NOMO-1 treated with DMSO at 0.1 percent for 48 hours (cell line): Measurements from ENCODE around the gene SPOCD1.

Experiments used
- DNase-seq: peaks from one replicate; lab custom pipeline; 2025; ENCODE audit not compliant: unreplicated experiment; lab: John Stamatoyannopoulos, UW

Gene SPOCD1

DNA sequence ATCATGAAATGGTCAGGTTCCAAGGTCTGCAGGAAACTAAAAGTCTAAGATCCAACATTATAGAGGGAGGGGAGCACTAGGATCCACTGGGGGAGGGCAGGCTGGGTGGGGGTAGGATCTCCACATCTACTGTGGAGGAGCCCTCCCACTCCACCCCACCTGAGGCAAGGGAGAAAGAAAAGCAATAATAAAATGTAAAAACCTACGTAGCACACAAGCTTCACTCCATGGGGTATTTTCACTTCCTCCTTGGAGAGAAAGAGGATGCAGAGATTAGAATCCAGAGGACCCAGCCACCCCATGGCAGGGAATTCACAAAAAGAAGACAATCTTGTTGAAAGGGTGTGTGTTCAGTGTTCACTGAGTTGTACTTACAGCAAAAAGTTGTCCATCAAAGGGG, 14.4 kb downstream of the SPOCD1 start:
- DNase-seq, result peak; percentile 68

DNA sequence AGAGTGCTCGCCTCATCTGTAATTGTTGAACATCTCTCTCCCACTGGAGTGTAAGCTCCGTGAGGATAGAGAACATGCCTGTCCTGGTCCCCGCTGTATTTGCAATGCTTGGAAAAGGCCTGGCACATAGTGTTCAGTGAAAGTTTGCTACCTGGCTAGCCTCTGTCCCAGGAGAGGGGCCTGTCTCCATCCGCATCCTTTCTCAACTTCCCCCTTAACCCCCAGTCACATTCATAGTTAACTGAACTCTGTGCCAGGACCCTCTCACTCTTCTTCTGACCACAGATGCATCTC, 15.2 kb downstream of the SPOCD1 start:
- DNase-seq, result no peak

DNA sequence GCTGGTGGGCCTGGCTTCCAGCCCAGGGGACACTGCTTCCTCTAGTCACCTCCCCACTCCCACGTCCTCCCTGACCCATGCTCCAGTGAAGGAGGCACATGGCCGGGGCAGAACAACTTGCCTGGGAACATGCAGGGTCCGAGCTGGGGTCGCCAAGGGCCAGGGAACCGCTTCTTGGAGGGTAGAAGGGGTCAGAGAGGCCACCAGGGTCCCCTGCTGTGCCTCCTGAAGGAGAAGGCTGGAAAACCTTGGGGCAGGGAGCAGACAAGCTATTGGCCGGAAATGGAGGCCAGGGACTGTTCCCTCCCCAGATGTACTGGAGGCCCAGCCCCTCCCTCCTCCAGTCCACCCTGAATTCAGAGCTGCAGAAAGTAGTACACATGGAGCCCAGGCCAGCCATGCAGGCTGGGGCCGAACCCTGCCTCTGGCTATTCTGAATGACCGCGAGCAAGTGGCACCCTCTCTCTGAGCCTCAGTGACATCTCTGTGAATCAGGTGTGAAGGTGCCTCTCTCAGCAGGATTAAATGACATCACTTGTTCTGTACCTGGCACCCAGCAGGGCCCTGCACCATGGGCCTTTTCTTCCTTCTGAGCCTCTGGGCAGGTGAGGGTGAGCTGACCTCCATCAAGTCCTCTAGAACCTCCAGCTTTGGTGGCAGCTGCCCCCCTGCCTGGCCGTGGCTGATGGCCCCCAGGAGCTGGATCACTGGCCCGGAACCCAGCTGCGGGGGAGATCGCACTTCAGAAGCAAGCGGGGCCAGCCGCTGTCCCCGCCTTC, 15.7 kb downstream of the SPOCD1 start:
- DNase-seq, result no peak

DNA sequence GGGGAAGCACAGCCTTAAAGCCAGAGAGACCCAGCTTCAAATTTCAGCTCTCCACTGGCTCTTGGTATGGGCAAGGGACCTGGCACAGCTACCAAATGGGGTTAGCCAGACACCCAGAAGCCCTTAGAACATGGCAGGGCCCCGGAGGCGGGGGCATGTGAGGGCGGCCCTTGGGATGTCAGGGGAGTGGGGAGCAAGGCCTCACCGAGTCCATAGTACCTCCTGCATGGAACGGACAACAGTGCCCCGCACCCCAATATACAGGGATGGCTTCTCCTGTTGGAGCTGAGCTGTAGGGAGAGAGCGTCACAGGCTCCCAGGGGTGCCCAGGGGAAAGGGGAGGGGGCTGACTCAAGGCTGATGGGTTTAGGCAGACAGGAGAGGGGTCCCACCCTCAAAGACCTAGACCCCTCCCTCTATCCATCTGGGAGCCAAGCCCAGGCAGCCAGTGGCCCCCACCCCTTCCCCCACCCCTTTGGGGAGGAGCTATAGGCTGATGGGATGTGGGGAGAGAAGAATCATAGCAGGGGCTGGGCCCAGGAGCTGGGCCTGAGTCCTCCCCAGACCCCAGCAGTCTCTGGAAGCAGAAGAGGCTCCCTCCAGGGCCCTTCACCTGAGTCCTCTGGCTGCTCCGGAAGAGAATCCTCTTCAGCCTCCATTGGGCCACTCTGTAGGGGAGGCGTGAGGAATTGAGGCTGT, 16.5 kb downstream of the SPOCD1 start:
- DNase-seq, result no peak

DNA sequence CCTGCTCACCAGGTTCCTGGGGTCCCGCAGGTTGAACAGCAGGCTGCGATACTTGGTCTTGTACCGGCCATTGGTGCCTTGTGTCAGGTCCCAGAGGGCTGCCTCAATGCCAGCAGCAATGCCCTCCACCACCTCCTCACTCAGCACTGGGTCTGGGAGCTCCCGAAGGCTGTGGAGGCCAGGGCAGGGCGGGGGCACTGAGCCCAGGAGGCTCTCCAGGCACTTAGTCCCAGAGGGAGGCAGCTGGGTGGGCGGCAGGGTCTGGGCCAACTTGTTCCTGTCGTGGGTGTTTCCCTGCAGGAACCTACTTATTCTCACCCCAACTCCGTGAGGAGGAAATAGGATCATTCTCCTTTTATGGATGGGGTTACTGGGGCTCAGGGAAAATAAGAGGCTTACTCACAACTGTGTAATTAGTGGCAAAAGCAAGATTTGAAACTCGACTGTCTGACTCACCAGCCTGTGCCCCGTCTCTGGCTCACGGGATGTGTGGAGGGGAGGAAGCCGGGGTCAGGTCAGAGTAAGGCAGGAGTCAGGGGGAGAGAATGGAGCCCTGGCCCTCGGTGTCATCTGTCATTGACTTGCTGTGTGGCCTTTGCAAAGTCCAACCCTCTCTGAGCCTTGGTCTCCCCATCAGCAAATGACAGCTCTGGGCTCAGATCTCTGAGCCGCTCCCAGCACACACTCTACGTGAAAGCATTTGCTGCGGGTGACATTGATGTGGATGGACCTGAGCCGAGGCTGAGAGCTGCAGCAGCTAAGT, 17.2 kb downstream of the SPOCD1 start:
- DNase-seq, result peak; percentile 32

DNA sequence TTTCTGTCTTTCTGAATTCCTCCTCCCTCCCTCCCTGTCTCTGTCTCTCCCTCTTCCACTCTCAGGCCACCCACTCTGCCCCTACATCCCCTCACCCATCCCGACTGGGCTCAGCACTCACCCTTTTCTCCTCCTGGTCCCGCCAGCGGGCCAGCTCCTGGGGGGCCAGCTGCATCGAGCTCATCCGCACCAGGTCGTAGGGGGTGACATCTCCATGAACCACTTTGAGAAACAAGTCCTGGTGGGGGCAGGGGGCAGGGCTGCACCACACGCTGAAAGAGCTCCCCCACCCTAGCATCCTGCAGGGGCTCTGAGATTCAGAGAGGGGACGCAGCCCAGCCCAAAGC, 17.8 kb downstream of the SPOCD1 start:
- DNase-seq, result no peak

DNA sequence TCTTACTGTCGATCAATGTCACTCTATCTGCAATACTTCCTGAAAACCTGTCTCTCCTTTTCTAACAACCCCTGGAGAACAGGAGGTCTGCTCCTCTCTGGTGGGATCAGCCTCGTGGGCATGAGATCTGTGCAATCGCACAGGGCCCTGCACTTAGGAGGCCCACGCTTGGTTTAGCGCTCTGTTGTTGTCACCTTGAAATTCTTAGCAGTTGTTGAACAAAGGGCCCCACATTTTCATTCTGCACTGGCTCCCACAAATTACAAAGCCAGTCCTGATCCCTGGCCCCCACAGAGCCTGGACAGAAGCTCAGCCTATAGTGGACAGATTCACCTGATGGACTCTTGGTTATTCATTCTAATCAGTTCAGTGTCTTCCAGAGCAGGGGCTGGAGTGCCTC, 18.6 kb downstream of the SPOCD1 start:
- DNase-seq, result no peak

DNA sequence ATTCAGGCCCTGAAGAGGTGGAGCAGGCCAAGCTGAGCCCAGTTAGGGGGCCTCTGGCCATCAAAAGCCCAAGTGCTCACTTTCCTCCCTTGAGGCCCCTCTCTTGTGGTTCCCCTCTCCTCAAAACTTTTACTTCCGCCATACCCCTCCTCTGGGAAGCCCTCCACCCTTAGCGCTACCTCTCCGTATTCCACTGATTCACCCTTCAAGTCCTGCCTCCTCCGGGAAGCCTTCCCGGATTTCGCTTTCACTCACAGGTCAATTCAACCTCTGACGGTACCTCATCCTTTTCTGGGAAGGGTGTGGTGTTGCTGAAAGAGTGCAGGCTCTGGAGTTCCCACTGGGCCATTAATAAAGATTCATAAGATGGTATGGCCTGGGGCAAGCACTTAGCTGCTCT, 19.1 kb downstream of the SPOCD1 start:
- no peak for DNase-seq

DNA sequence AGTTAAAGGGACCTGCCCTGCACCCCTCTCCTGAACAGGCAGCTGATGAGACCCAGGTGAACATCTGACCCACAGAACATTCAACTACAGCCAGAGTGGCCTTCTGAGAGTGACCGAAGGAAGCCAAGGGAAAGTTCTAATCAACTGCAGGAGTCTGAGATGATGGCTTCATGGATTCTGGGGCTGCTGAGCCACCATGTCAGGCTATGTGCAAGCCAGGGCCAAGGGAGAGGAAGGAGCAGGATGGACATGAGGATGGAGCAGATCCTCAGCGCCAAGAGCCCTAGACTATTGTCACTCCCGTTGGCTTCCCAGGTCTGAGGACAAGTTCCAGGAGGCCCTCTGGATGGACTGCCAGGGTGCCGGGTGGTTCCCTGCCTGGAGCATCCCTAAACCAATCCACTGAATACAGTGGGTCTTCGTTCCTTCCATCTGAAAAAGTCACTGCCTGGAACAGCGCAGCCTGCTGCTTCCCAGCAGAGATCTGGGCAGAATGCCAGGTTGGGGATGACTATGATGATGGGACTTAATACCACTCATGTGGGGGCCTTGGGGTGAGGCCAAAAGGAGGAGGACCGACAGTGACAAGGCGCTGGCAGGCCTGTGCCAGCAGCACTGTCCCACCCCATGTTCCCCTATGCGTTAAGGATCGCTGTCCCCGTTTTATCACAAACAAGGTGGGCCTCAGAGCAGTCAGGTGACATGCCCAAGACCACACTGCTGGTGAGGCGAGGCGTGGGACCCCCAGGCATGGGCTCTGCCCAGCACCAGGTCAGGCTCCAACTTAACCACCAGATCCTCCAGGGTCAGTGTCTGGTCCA, 19.8 kb downstream of the SPOCD1 start:
- no peak for DNase-seq

DNA sequence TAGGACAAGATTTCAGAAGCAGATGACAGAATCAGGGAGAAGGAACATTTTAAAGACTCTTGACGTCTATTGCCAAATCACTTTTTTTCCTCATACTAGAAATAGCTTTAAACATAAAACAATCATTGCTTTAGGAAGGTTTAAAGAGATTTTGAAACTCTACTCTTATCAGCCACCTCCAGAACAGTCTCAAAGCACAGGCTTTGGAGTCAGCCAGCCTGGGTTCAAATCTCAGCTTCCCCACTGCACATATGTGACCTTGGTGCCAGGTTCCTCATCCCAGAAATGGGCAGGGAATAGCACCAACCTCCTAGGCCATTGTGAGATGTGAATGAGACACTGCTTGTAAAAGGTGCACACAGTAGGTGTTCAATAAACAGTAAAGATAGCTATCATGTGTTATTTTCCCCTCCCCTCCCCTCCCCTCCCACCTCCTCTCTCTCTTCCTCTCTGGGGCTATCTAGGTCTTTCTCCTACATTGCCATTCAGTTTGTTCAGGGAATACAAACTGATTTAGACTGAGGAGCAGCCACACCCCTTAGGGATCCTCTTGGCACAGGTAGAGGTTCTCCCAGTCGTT, 20.6 kb downstream of the SPOCD1 start:
- no peak for DNase-seq

DNA sequence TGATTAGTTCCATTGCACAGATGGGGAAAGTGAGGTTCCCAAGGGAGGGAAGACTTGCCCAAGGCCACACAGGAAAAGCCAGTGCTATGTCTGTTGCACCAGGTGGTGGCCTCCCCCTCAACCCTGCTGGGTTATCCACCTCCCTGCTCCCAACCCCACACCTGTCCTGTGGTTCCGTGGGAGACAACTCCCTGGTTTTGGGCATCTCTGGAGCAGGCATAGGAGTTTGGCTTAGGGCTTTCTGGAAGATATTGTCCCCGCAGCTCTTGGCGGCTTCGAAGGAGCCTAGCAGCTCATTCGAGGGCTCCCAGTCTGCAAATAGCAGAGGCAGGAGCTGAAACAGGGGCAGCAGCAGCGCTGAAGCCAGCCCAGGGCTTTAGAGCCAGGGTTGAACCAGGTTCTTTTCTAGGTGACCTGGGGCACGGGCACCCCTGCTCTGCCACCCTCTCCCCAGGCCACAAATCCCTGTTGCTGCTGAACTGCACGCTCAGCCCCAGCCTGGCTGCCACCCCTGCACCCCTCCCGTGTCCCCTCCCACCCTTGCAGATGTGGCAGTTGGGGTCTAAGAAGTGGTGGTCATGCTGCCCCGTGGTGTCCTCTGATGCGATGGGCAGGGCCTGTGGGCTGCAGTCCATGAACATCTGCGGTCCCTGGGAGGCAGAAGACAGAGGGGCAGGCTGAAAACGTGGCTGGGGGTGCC, 22.1 kb downstream of the SPOCD1 start:
- DNase-seq, result no peak

DNA sequence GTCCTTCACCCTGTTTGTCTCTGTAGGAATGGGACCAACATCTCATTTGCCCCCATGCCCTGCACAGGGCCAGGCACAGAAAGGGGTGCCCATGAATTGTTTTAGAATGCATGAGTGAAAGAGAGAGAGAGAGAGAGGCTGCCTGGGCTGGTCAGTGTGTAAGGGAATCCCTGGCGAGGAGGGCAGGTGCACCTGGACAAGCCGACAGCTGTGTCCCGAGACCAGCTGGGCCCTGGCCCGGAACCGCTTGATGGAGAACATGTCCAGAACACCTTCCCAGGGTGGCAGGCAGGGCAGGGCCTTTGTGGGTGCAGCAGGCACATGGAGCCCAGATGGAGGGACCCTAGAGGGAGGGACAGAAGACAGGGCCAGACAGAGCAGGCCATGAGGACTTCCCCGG, 22.7 kb downstream of the SPOCD1 start:
- DNase-seq, result no peak

DNA sequence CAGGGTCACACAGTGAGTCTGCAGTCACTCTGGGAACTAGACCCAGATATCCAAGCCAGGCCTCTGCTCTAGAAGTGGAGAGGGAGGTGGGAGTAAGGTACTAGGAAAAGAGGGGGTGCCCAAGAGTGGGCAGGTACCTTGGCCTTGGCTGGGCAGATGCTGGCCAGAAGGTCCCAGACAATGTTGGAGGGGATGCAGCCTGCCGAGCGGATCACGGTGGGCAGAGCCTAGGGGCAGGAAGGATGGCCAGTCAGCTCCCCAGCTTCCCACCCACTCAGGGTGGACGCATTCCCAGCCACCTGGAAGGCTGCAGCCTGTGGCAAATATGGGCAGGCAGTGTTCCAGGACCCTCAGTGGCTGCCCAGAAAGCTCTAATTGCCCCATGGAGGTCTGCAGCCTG, 23.3 kb downstream of the SPOCD1 start:
- DNase-seq, result no peak

DNA sequence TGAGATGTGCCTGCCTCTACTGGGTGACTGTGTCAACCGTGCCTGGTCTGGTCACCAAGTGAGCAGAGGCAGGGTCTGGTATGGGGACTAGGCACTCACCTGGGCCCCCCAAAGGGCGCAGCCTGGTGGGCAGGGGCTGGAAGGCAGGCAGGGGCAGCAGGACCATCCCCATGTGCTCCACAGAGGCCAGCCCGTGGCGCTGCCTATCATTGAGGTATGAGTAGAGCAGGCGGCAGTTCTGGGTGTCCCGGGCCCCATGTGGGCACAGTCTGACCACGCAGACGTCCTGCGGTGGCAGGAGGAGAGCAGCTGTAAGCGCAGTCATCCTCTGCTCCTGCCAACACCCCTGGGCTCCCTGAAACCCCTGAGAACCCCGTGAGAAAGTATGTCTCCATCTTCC, 23.7 kb downstream of the SPOCD1 start:
- DNase-seq, result no peak

DNA sequence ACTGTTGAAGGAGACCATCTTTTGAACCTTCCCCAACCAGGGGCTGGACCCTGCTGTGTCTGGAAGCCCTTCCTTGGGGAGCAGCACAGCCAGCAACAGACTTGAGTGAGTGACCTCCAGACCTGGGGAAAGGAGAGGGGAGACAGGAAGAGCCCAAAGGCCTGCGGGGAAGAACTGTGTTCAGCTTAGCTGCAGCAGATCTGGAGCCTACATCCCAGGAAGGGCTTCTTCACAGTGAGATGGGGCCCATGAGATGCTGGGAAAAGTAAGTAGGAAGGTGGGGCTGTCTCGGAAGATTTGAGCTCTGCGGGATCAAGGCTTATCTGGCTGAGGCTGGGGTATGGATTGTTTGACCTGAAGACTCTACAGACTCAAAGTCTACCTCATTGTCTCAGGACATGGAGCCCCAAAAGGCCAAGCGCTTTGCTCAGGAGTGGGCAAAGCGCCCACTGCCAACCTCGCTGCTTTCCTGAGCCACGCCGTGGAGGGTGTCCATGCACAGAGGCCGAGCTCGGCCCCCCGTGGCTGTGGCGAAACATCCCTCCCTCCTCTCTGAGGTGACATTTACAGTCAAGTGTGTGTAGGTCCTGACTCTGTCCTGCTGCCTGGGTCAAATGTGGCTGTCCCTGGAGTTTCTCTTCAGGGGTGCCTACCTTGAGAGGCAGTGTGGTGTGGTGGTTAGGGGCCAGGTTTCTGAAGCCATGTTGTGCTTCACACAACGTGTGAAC, 24.5 kb downstream of the SPOCD1 start:
- no peak for DNase-seq

DNA sequence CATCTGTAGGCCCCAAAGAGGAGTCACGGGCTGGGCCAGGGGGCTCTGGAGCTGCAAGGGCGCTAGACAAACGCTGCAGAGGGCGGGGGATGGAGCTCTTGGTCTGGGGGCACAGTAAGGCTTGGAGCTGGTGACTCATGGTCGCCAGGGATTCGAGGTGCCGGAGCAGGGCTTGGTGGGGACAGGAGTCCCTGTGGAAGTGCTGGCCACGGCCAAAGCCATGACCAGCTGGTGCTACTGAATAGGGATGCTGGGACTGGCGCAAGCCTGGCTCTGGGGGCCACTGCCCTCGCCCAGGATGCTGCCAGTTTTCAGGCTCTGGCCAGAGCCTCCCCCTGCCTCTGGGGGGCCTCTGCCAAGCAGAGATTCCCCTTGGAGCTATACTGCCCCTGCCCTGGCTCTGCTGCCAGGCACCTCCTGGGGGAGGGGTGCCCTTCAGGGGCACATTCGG, 25.2 kb downstream of the SPOCD1 start:
- no peak for DNase-seq

DNA sequence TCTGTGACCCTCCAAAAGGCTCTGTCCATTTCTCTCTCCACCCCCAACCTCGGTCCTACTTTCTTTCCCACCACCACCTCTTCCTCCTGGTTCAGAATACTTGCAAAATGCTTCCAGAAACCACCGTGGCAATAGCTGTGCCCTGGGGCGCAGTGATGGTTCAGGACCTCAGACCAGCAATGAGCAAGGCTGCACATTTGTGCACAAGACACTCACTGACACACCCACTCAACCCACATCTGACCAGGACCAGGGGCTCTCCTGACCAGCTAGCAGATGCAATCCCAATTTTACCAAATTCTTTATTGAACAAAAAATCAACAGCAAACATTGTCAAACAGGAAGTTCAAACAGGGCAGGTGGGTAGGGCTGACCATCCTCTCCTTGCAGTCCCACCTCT, 25.7 kb downstream of the SPOCD1 start:
- no peak for DNase-seq

DNA sequence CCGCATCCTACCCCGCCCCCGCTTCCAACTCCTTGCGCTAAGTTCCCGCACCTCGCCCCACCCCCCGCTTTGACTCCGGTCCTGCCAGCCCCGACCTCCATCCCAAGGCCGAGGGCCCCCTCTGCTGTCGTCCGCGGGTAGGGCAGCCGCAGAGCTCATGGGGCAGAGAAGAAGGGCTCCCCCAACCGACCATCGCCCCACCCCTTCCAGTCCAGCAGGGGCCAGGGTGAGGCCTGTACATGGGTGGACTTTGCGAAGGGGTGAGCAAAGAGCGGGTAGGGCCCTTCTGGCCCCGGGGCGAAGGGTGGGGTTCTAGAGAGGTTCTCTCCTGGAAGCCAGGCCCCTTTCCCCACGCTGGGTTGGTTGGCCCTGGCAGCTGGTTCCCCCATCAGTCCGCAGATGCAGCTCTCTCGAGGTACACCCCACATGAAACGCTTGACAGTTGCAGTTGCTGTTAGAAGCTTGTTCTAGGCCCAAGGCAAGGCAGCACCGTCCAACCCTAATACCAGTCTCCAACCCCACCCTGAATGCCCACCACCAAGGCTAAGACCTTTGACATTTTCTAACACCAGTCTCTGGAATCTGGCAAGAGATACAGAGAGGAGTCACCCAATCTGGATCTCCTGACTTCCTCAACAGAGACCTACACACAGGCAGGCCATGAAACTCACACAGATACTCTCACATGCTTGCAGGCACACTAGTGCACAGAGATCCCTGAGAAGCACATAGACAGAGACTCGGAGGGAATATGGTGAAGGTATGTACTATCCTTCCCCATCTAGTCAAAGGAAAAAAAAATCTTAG, 26.4 kb downstream of the SPOCD1 start:
- DNase-seq, result peak; percentile 79

DNA sequence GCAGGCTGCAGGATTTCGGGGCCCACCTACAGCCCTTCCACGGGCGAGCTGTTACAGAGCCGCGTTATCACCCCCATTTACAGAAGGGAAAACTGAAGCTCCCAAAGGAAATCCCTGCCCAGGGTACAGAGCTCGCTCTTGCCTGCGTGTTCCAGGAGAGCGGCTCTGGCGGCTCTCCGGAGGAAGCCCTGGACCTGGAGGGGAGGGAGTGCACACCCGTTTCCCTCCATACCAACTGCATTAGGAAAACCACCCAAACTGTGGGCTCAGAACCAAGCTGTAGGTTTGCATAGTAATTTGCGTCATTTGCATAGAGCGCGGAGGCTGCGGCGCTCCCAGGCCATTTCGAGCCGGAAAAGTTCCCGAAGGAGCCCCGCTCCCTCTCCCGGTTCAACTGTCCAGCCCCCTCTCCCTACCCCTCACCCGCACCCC, 27.0 kb downstream of the SPOCD1 start:
- peak; percentile 65 for DNase-seq
